ENCODE results near the gene GRIK4. TPM values are rescaled to one million over a fixed set of nuclear protein-coding genes. Genes with fewer than 3 reads are reported as not detected.

The GRIK4 gene
- 0.88 TPM for polyA plus RNA-seq (2013, experiment 1 of 2)
- polyA plus RNA-seq (2013, experiment 2 of 2), result 0.61 TPM

- H3K4me3 ChIP-seq (ENCODE audit: extremely low read depth, insufficient read depth, low read length, poor library complexity, severe bottlenecking), result peak within 1 kb of the TSS; percentile 30
- H3K36me3 ChIP-seq (ENCODE audit: control insufficient read depth, insufficient read depth, low read length), result no peaks in the 10 kb centered on the region
- H3K4me1 ChIP-seq (ENCODE audit: control insufficient read depth, insufficient read depth, low read length, poor library complexity, severe bottlenecking), result no peaks in the 10 kb centered on the region
- no peaks in the 10 kb centered on the region for H3K9me3 ChIP-seq (ENCODE audit: control insufficient read depth, low read length)
- no peak within 1 kb of the TSS for H3K27ac ChIP-seq (ENCODE audit: low read depth, low read length, severe bottlenecking)
- 1 to 2% methylated on average over 60 to 62 of the region's 95 CpGs for WGBS, 2 experiments (ENCODE audit: insufficient coverage in 2 of 2)
Measured at GRCh38 chr11:120511116-120511819, at the start of gene GRIK4. GRIK4 (plus strand) TSS chr11:120511748; CDS start chr11:120660319, 148,571 bp downstream.

DNA sequence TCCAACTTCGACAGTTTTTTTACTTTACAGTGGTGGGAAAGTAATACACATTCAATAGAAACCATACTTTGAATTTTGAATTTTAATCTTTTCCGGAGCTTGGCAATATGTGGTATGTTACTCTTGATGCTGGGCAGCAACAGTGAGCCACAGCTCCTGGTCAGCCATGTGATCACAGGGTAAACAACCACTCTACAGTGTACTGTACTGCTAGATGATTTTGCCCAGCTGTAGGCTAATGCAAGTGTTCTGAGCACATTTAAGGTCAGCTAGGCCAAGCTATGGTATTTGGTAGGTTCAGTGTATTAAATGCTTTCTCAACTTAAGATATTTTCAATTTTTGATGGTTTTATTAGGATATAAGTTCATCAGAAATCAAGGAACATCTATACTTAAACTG is 48.7 kb upstream of the GRIK4 start:
- no peak overlapping the region for H3K4me3 ChIP-seq (ENCODE audit: extremely low read depth, insufficient read depth, low read length, poor library complexity, severe bottlenecking)
- peaks cover 93% of the 10 kb centered on the region for H3K36me3 ChIP-seq (ENCODE audit: control insufficient read depth, insufficient read depth, low read length)
- no peaks in the 10 kb centered on the region for H3K9me3 ChIP-seq (ENCODE audit: control insufficient read depth, low read length)
- no CpG with 5 or more reads among the region's 2 CpGs for WGBS, 2 experiments (ENCODE audit: insufficient coverage in 2 of 2)
- H3K4me1 ChIP-seq (ENCODE audit: control insufficient read depth, insufficient read depth, low read length, poor library complexity, severe bottlenecking), result peaks cover 2% of the 10 kb centered on the region
- H3K27ac ChIP-seq (ENCODE audit: low read depth, low read length, severe bottlenecking), result no peak overlapping the region

- H3K27ac ChIP-seq (ENCODE audit: low read depth, low read length, severe bottlenecking), result no peak overlapping the region
- H3K9me3 ChIP-seq (ENCODE audit: control insufficient read depth, low read length), result no peaks in the 10 kb centered on the region
- no peak overlapping the region for H3K4me3 ChIP-seq (ENCODE audit: extremely low read depth, insufficient read depth, low read length, poor library complexity, severe bottlenecking)
- H3K4me1 ChIP-seq (ENCODE audit: control insufficient read depth, insufficient read depth, low read length, poor library complexity, severe bottlenecking), result no peaks in the 10 kb centered on the region
- peaks cover 90% of the 10 kb centered on the region for H3K36me3 ChIP-seq (ENCODE audit: control insufficient read depth, insufficient read depth, low read length)
- 81 to 87% methylated on average over 3 of the region's 6 CpGs for WGBS, 2 experiments (ENCODE audit: insufficient coverage in 2 of 2)
Measured at GRCh38 chr11:120465921-120466534, 45.5 kb upstream of the GRIK4 start.

GRCh38 chr11:120467627-120468026 is 43.9 kb upstream of the GRIK4 start:
- Histone ChIP-seq H3K27ac (ENCODE audit: low read depth, low read length, severe bottlenecking) (no peak overlapping the region), H3K4me1 (ENCODE audit: control insufficient read depth, insufficient read depth, low read length, poor library complexity, severe bottlenecking) (no peaks in the 10 kb centered on the region), H3K9me3 (ENCODE audit: control insufficient read depth, low read length) (no peaks in the 10 kb centered on the region), H3K36me3 (ENCODE audit: control insufficient read depth, insufficient read depth, low read length) (peaks cover 85% of the 10 kb centered on the region), H3K4me3 (ENCODE audit: extremely low read depth, insufficient read depth, low read length, poor library complexity, severe bottlenecking) (no peak overlapping the region)
- 95% methylated on average over 4 of the region's 6 CpGs for WGBS, 2 experiments (ENCODE audit: insufficient coverage in 2 of 2)

GRCh38 chr11:120471131-120471530 is 40.4 kb upstream of the GRIK4 start:
- Histone ChIP-seq H3K36me3 (ENCODE audit: control insufficient read depth, insufficient read depth, low read length) (peaks cover 82% of the 10 kb centered on the region), H3K27ac (ENCODE audit: low read depth, low read length, severe bottlenecking) (no peak overlapping the region), H3K9me3 (ENCODE audit: control insufficient read depth, low read length) (no peaks in the 10 kb centered on the region), H3K4me3 (ENCODE audit: extremely low read depth, insufficient read depth, low read length, poor library complexity, severe bottlenecking) (no peak overlapping the region), H3K4me1 (ENCODE audit: control insufficient read depth, insufficient read depth, low read length, poor library complexity, severe bottlenecking) (no peaks in the 10 kb centered on the region)
- no CpG with 5 or more reads among the region's 1 CpG for WGBS, 2 experiments (ENCODE audit: insufficient coverage in 2 of 2)

DNA sequence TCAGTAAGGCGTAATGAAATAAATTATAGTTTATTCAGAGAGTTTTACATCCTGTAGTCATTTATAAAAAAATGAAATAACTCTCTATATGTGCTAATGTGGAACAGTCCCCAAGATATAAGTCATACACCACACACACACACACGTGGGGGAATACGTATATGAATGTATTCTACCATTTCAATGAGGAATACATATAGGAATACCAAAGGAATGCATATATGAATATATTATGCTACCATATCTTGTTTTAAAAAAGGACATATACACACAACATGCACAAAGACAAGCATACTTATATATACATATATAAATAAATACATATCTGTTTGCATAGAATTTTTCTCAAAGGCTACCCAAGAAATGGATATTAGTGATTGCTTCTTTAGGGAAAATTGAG is 39.6 kb upstream of the GRIK4 start:
- H3K4me3 ChIP-seq (ENCODE audit: extremely low read depth, insufficient read depth, low read length, poor library complexity, severe bottlenecking), result no peak overlapping the region
- no peaks in the 10 kb centered on the region for H3K9me3 ChIP-seq (ENCODE audit: control insufficient read depth, low read length)
- no CpG with 5 or more reads among the region's 3 CpGs for WGBS, 2 experiments (ENCODE audit: insufficient coverage in 2 of 2)
- peaks cover 81% of the 10 kb centered on the region for H3K36me3 ChIP-seq (ENCODE audit: control insufficient read depth, insufficient read depth, low read length)
- H3K27ac ChIP-seq (ENCODE audit: low read depth, low read length, severe bottlenecking), result no peak overlapping the region
- H3K4me1 ChIP-seq (ENCODE audit: control insufficient read depth, insufficient read depth, low read length, poor library complexity, severe bottlenecking), result no peaks in the 10 kb centered on the region

DNA sequence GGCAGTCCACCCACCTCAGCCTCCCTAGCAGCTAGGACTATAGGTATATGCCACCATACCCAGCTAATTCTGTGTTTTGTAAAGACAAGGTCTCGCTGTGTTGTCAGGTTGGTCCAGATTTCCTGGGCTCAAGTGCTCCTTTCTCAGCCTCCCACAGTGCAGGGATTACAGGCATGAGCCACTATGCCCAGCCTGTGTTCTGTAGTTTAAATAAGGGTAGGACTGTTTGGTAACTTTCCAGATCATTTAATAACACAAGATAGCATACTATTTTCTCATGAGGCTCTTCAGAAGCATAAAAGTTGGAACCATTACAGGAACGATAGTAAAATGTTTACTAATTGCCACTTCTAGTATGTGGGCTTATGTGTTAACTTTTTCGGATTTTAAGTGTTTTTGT is 38.0 kb upstream of the GRIK4 start:
- no peaks in the 10 kb centered on the region for H3K4me1 ChIP-seq (ENCODE audit: control insufficient read depth, insufficient read depth, low read length, poor library complexity, severe bottlenecking)
- 60 to 100% methylated on average over 1 of the region's 3 CpGs for WGBS, 2 experiments (ENCODE audit: insufficient coverage in 2 of 2)
- H3K4me3 ChIP-seq (ENCODE audit: extremely low read depth, insufficient read depth, low read length, poor library complexity, severe bottlenecking), result no peak overlapping the region
- H3K9me3 ChIP-seq (ENCODE audit: control insufficient read depth, low read length), result no peaks in the 10 kb centered on the region
- no peak overlapping the region for H3K27ac ChIP-seq (ENCODE audit: low read depth, low read length, severe bottlenecking)
- peaks cover 81% of the 10 kb centered on the region for H3K36me3 ChIP-seq (ENCODE audit: control insufficient read depth, insufficient read depth, low read length)

GRCh38 chr11:120482149-120482548 is 29.4 kb upstream of the GRIK4 start:
- 91 to 92% methylated on average over 3 to 5 of the region's 6 CpGs for WGBS, 2 experiments (ENCODE audit: insufficient coverage in 2 of 2)
- Histone ChIP-seq H3K4me1 (ENCODE audit: control insufficient read depth, insufficient read depth, low read length, poor library complexity, severe bottlenecking) (no peaks in the 10 kb centered on the region), H3K9me3 (ENCODE audit: control insufficient read depth, low read length) (no peaks in the 10 kb centered on the region), H3K4me3 (ENCODE audit: extremely low read depth, insufficient read depth, low read length, poor library complexity, severe bottlenecking) (no peak overlapping the region), H3K36me3 (ENCODE audit: control insufficient read depth, insufficient read depth, low read length) (peaks cover 80% of the 10 kb centered on the region), H3K27ac (ENCODE audit: low read depth, low read length, severe bottlenecking) (no peak overlapping the region)

DNA sequence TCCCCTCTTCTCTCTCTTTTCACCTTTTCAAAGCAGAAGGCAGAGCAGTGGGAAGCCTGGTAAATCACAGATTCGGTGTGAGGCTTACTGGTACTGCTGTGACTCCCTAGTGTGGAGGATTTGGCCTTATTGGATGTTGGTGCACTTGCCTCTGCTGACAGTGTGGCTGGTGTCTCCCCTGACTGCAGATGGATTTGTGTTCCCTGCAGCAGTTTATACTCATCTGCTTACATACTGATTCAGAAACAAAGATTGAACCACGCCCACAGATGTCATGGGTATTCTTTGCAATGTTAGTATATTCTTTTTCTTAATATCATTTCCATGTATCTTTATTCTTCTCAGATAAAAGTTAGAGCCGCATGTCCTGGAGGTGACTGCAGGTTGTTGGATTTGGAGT is 26.8 kb upstream of the GRIK4 start:
- Histone ChIP-seq H3K36me3 (ENCODE audit: control insufficient read depth, insufficient read depth, low read length) (peaks cover 66% of the 10 kb centered on the region), H3K4me3 (ENCODE audit: extremely low read depth, insufficient read depth, low read length, poor library complexity, severe bottlenecking) (no peak overlapping the region), H3K4me1 (ENCODE audit: control insufficient read depth, insufficient read depth, low read length, poor library complexity, severe bottlenecking) (no peaks in the 10 kb centered on the region), H3K9me3 (ENCODE audit: control insufficient read depth, low read length) (no peaks in the 10 kb centered on the region), H3K27ac (ENCODE audit: low read depth, low read length, severe bottlenecking) (no peak overlapping the region)
- WGBS, 2 experiments (ENCODE audit: insufficient coverage in 2 of 2), result 86 to 100% methylated on average over 1 to 2 of the region's 3 CpGs

GRCh38 chr11:120486138-120486537 is 25.4 kb upstream of the GRIK4 start:
- 96 to 100% methylated on average over 4 to 5 of the region's 5 CpGs for WGBS, 2 experiments (ENCODE audit: insufficient coverage in 2 of 2)
- Histone ChIP-seq H3K4me3 (ENCODE audit: extremely low read depth, insufficient read depth, low read length, poor library complexity, severe bottlenecking) (no peak overlapping the region), H3K36me3 (ENCODE audit: control insufficient read depth, insufficient read depth, low read length) (peaks cover 60% of the 10 kb centered on the region), H3K9me3 (ENCODE audit: control insufficient read depth, low read length) (no peaks in the 10 kb centered on the region), H3K4me1 (ENCODE audit: control insufficient read depth, insufficient read depth, low read length, poor library complexity, severe bottlenecking) (no peaks in the 10 kb centered on the region), H3K27ac (ENCODE audit: low read depth, low read length, severe bottlenecking) (no peak overlapping the region)

- no CpG with 5 or more reads among the region's 1 CpG for WGBS, 2 experiments (ENCODE audit: insufficient coverage in 2 of 2)
- Histone ChIP-seq H3K4me1 (ENCODE audit: control insufficient read depth, insufficient read depth, low read length, poor library complexity, severe bottlenecking) (no peaks in the 10 kb centered on the region), H3K9me3 (ENCODE audit: control insufficient read depth, low read length) (no peaks in the 10 kb centered on the region), H3K4me3 (ENCODE audit: extremely low read depth, insufficient read depth, low read length, poor library complexity, severe bottlenecking) (no peak overlapping the region), H3K27ac (ENCODE audit: low read depth, low read length, severe bottlenecking) (no peak overlapping the region), H3K36me3 (ENCODE audit: control insufficient read depth, insufficient read depth, low read length) (peaks cover 36% of the 10 kb centered on the region)
Measured at GRCh38 chr11:120489799-120490198, 21.7 kb upstream of the GRIK4 start.

Measured in mesodermal cell (in vitro differentiated cells).